ENCODE results near the gene ST6GAL1. TPM values are rescaled to one million over a fixed set of nuclear protein-coding genes. Genes with fewer than 3 reads are reported as not detected.

The ST6GAL1 gene
- total RNA-seq, 1 donor from 2014 or later: 72.7 TPM

- no peak overlapping the region for H3K4me3 ChIP-seq
- no peak for ATAC-seq
- TF ChIP-seq CTCF (IDR thresholded peaks at IDR 0.05): no peak
- H3K4me1 ChIP-seq: peaks cover 14% of the 10 kb centered on the region
- DNase-seq: no peak
- no peaks in the 10 kb centered on the region for H3K9me3 ChIP-seq
- H3K27me3 ChIP-seq (ENCODE audit: low read depth): no peaks in the 10 kb centered on the region
- no peak overlapping the region for H3K27ac ChIP-seq
- intact Hi-C loops (cut with DNase I): no loop called here
- no peaks in the 10 kb centered on the region for H3K36me3 ChIP-seq
These were observed 168.7 kb downstream of the ST6GAL1 start for GRCh38 chr3:187098923-187099512.

GRCh38 chr3:187101184-187102072 is 171.1 kb downstream of the ST6GAL1 start:
- Histone ChIP-seq H3K27me3 (ENCODE audit: low read depth) (no peaks in the 10 kb centered on the region), H3K36me3 (no peaks in the 10 kb centered on the region), H3K4me1 (peaks cover 14% of the 10 kb centered on the region), H3K27ac (peak overlapping the region; percentile 54), H3K4me3 (peak overlapping the region; percentile 39), H3K9me3 (no peaks in the 10 kb centered on the region)
- ATAC-seq (peak; percentile 79 to 86), DNase-seq (peak; percentile 70)
- no peak for TF ChIP-seq CTCF (IDR thresholded peaks at IDR 0.05)
- intact Hi-C loops (cut with DNase I): no loop called here

GRCh38 chr3:187102073-187102634 is 171.8 kb downstream of the ST6GAL1 start:
- H3K27me3 ChIP-seq (ENCODE audit: low read depth): no peaks in the 10 kb centered on the region
- ATAC-seq (peak in 1 of 2 donors; percentile 22), DNase-seq (no peak)
- peaks cover 14% of the 10 kb centered on the region for H3K4me1 ChIP-seq
- H3K9me3 ChIP-seq: no peaks in the 10 kb centered on the region
- TF ChIP-seq CTCF (IDR thresholded peaks at IDR 0.05): no peak
- intact Hi-C loops (cut with DNase I): no loop called here
- peak overlapping the region; percentile 39 for H3K4me3 ChIP-seq
- no peaks in the 10 kb centered on the region for H3K36me3 ChIP-seq
- peak overlapping the region; percentile 54 for H3K27ac ChIP-seq

- intact Hi-C loops (cut with DNase I): no loop called here
- ATAC-seq (no peak), DNase-seq (no peak)
- TF ChIP-seq CTCF (IDR thresholded peaks at IDR 0.05): no peak
- H3K4me3 ChIP-seq: no peak overlapping the region
- no peaks in the 10 kb centered on the region for H3K9me3 ChIP-seq
- H3K4me1 ChIP-seq: peaks cover 14% of the 10 kb centered on the region
- no peak overlapping the region for H3K27ac ChIP-seq
- no peaks in the 10 kb centered on the region for H3K36me3 ChIP-seq
- no peaks in the 10 kb centered on the region for H3K27me3 ChIP-seq (ENCODE audit: low read depth)
These were observed 172.9 kb downstream of the ST6GAL1 start for GRCh38 chr3:187103251-187103650.

- no peaks in the 10 kb centered on the region for H3K36me3 ChIP-seq
- no peak for DNase-seq
- no peaks in the 10 kb centered on the region for H3K9me3 ChIP-seq
- no peak for TF ChIP-seq CTCF (IDR thresholded peaks at IDR 0.05)
- intact Hi-C loops (cut with DNase I): no loop called here
- peaks cover 14% of the 10 kb centered on the region for H3K4me1 ChIP-seq
- no peak overlapping the region for H3K27ac ChIP-seq
- no peaks in the 10 kb centered on the region for H3K27me3 ChIP-seq (ENCODE audit: low read depth)
- H3K4me3 ChIP-seq: no peak overlapping the region
- no peak for ATAC-seq
These were observed 174.0 kb downstream of the ST6GAL1 start for GRCh38 chr3:187104342-187104741.
